Measurements from ENCODE around the gene AK8.

AK8 gene

GRCh38 chr9:132887181-132888120 is 9.4 kb upstream of the AK8 start:
- WGBS (ENCODE audit: insufficient coverage), result 99% methylated on average over 15 of the region's 18 CpGs
- no peak for DNase-seq
- ChIA-PET CTCF (interaction anchor here (1.6 kb wide), 1 partner anchor 8 kb away, joined by 6 read pairs; no protein-coding TSS in a partner anchor), POLR2A (no interaction called here)
- Histone ChIP-seq H3K9me3 (ENCODE audit: control extremely low read depth in 1 of 5, control insufficient read depth in 4 of 5, insufficient read depth in 2 of 5, low read depth in 1 of 5, low read length in 4 of 5) (no peaks in the 10 kb centered on the region), H3K4me1 (ENCODE audit: control extremely low read depth in 1 of 4, control insufficient read depth in 4 of 4, insufficient read depth in 4 of 4, low read length in 3 of 4) (peaks cover 1 to 30% (median 26%) of the 10 kb centered on the region in 4 experiments), H3K27ac (ENCODE audit: insufficient read depth in 1 of 2, low read depth in 1 of 2, low read length in 2 of 2, poor library complexity in 1 of 2, severe bottlenecking in 2 of 2) (no peak overlapping the region), H3K36me3 (ENCODE audit: control insufficient read depth in 4 of 4, insufficient read depth in 4 of 4, low read length in 3 of 4) (peaks cover 0 to 14% (median 9%) of the 10 kb centered on the region in 4 experiments), H3K4me3 (ENCODE audit: control insufficient read depth in 1 of 7, extremely low read depth in 1 of 7, insufficient read depth in 4 of 7, low read depth in 2 of 7, low read length in 6 of 7) (no peak overlapping the region), H3K27me3 (replicated peaks in 2 of 5; ENCODE audit: control insufficient read depth in 4 of 5, insufficient read depth in 5 of 5, low read length in 4 of 5) (no peaks in the 10 kb centered on the region)

DNA sequence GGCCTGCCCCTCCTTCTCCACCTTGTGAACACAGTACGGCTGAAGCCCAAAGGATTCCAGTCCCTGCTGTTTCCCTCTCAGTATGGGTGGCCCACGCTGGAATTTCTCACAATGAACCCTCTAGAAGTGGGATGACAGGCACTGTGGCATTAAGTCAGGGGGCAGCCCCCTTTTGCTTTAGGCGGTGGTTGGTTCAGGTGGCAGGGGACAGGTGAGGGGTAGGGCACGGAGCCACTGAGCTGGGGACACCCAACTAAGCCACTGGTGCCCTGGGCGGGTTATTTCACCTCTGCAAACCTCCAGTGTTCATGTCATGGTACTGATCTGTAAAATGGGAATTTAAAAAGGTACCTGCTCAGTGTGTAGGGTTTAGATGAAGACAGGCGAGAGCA is 8.2 kb upstream of the AK8 start:
- ChIA-PET POLR2A (no interaction called here), CTCF (interaction anchor here (1.2 to 1.6 kb wide), 4 partner anchors 9 to 37 kb away, joined by 3 to 6 read pairs (median 4); no protein-coding TSS in a partner anchor)
- DNase-seq, result no peak
- H3K27me3 ChIP-seq (replicated peaks in 2 of 5; ENCODE audit: control insufficient read depth in 4 of 5, insufficient read depth in 5 of 5, low read length in 4 of 5), result no peaks in the 10 kb centered on the region
- whole genome bisulfite sequencing (ENCODE audit: insufficient coverage), result 92% methylated on average over 3 of the region's 6 CpGs
- no peak overlapping the region for H3K4me3 ChIP-seq (ENCODE audit: control insufficient read depth in 1 of 7, extremely low read depth in 1 of 7, insufficient read depth in 4 of 7, low read depth in 2 of 7, low read length in 6 of 7)
- no peaks in the 10 kb centered on the region for H3K9me3 ChIP-seq (ENCODE audit: control extremely low read depth in 1 of 5, control insufficient read depth in 4 of 5, insufficient read depth in 2 of 5, low read depth in 1 of 5, low read length in 4 of 5)
- H3K36me3 ChIP-seq (ENCODE audit: control insufficient read depth in 4 of 4, insufficient read depth in 4 of 4, low read length in 3 of 4), result peaks cover 0 to 6% (median 4%) of the 10 kb centered on the region in 4 experiments
- H3K27ac ChIP-seq (ENCODE audit: insufficient read depth in 1 of 2, low read depth in 1 of 2, low read length in 2 of 2, poor library complexity in 1 of 2, severe bottlenecking in 2 of 2), result peak overlapping the region; percentile 55 to 76
- H3K4me1 ChIP-seq (ENCODE audit: control extremely low read depth in 1 of 4, control insufficient read depth in 4 of 4, insufficient read depth in 4 of 4, low read length in 3 of 4), result peaks cover 1 to 41% (median 37%) of the 10 kb centered on the region in 4 experiments

- no peaks in the 10 kb centered on the region for H3K27me3 ChIP-seq (replicated peaks in 2 of 5; ENCODE audit: control insufficient read depth in 4 of 5, insufficient read depth in 5 of 5, low read length in 4 of 5)
- peak overlapping the region in 1 of 7 experiments; percentile 14 for H3K4me3 ChIP-seq (ENCODE audit: control insufficient read depth in 1 of 7, extremely low read depth in 1 of 7, insufficient read depth in 4 of 7, low read depth in 2 of 7, low read length in 6 of 7)
- peak; percentile 75 to 95 (median 94) for DNase-seq
- WGBS (ENCODE audit: insufficient coverage), result 35% methylated on average over 7 of the region's 9 CpGs
- peak overlapping the region; percentile 55 to 76 for H3K27ac ChIP-seq (ENCODE audit: insufficient read depth in 1 of 2, low read depth in 1 of 2, low read length in 2 of 2, poor library complexity in 1 of 2, severe bottlenecking in 2 of 2)
- peaks cover 0 to 6% (median 2%) of the 10 kb centered on the region in 4 experiments for H3K36me3 ChIP-seq (ENCODE audit: control insufficient read depth in 4 of 4, insufficient read depth in 4 of 4, low read length in 3 of 4)
- H3K4me1 ChIP-seq (ENCODE audit: control extremely low read depth in 1 of 4, control insufficient read depth in 4 of 4, insufficient read depth in 4 of 4, low read length in 3 of 4), result peaks cover 1 to 43% (median 40%) of the 10 kb centered on the region in 4 experiments
- ChIA-PET POLR2A (interaction anchor here (0.6 kb wide), 1 partner anchor 486 kb away, joined by 3 read pairs; no protein-coding TSS in a partner anchor), CTCF (interaction anchor here (1.2 to 1.6 kb wide), 4 partner anchors 10 to 37 kb away, joined by 3 to 6 read pairs (median 4); no protein-coding TSS in a partner anchor)
- no peaks in the 10 kb centered on the region for H3K9me3 ChIP-seq (ENCODE audit: control extremely low read depth in 1 of 5, control insufficient read depth in 4 of 5, insufficient read depth in 2 of 5, low read depth in 1 of 5, low read length in 4 of 5)
Measured at GRCh38 chr9:132885720-132886333, 7.7 kb upstream of the AK8 start.

- H3K27ac ChIP-seq (ENCODE audit: insufficient read depth in 1 of 2, low read depth in 1 of 2, low read length in 2 of 2, poor library complexity in 1 of 2, severe bottlenecking in 2 of 2), result no peak overlapping the region
- H3K4me1 ChIP-seq (ENCODE audit: control extremely low read depth in 1 of 4, control insufficient read depth in 4 of 4, insufficient read depth in 4 of 4, low read length in 3 of 4), result peaks cover 1 to 60% (median 55%) of the 10 kb centered on the region in 4 experiments
- H3K27me3 ChIP-seq (replicated peaks in 2 of 5; ENCODE audit: control insufficient read depth in 4 of 5, insufficient read depth in 5 of 5, low read length in 4 of 5), result no peaks in the 10 kb centered on the region
- ChIA-PET POLR2A (no interaction called here), CTCF (interaction anchor here (2.4 kb wide), 1 partner anchor 17 kb away, joined by 7 read pairs; no protein-coding TSS in a partner anchor)
- H3K4me3 ChIP-seq (ENCODE audit: control insufficient read depth in 1 of 7, extremely low read depth in 1 of 7, insufficient read depth in 4 of 7, low read depth in 2 of 7, low read length in 6 of 7), result no peak overlapping the region
- no peaks in the 10 kb centered on the region for H3K9me3 ChIP-seq (ENCODE audit: control extremely low read depth in 1 of 5, control insufficient read depth in 4 of 5, insufficient read depth in 2 of 5, low read depth in 1 of 5, low read length in 4 of 5)
- peaks cover 0 to 6% (median 0%) of the 10 kb centered on the region in 4 experiments for H3K36me3 ChIP-seq (ENCODE audit: control insufficient read depth in 4 of 4, insufficient read depth in 4 of 4, low read length in 3 of 4)
- DNase-seq, result no peak
- 97% methylated on average over 20 of the region's 27 CpGs for WGBS (ENCODE audit: insufficient coverage)
Measured at GRCh38 chr9:132883349-132884294, 5.5 kb upstream of the AK8 start.

- Histone ChIP-seq H3K36me3 (ENCODE audit: control insufficient read depth in 4 of 4, insufficient read depth in 4 of 4, low read length in 3 of 4) (peaks cover 0 to 2% (median 0%) of the 10 kb centered on the region in 4 experiments), H3K27me3 (replicated peaks in 2 of 5; ENCODE audit: control insufficient read depth in 4 of 5, insufficient read depth in 5 of 5, low read length in 4 of 5) (no peaks in the 10 kb centered on the region), H3K9me3 (ENCODE audit: control extremely low read depth in 1 of 5, control insufficient read depth in 4 of 5, insufficient read depth in 2 of 5, low read depth in 1 of 5, low read length in 4 of 5) (no peaks in the 10 kb centered on the region), H3K27ac (ENCODE audit: insufficient read depth in 1 of 2, low read depth in 1 of 2, low read length in 2 of 2, poor library complexity in 1 of 2, severe bottlenecking in 2 of 2) (no peak overlapping the region), H3K4me1 (ENCODE audit: control extremely low read depth in 1 of 4, control insufficient read depth in 4 of 4, insufficient read depth in 4 of 4, low read length in 3 of 4) (peaks cover 1 to 65% (median 57%) of the 10 kb centered on the region in 4 experiments), H3K4me3 (ENCODE audit: control insufficient read depth in 1 of 7, extremely low read depth in 1 of 7, insufficient read depth in 4 of 7, low read depth in 2 of 7, low read length in 6 of 7) (no peak overlapping the region)
- DNase-seq, result no peak
- POLR2A ChIA-PET, result no interaction called here
- CTCF ChIA-PET, result interaction anchor here (0.9 to 2.4 kb wide), 2 partner anchors 18 to 78 kb away, joined by 3 to 7 read pairs; no protein-coding TSS in a partner anchor
- WGBS (ENCODE audit: insufficient coverage), result 100% methylated on average over 6 of the region's 6 CpGs
Measured at GRCh38 chr9:132882616-132883015, 4.5 kb upstream of the AK8 start.

GRCh38 chr9:132881826-132882225 is 3.7 kb upstream of the AK8 start:
- H3K27ac ChIP-seq (ENCODE audit: insufficient read depth in 1 of 2, low read depth in 1 of 2, low read length in 2 of 2, poor library complexity in 1 of 2, severe bottlenecking in 2 of 2), result no peak overlapping the region

More at GRCh38 chr9:132881826-132882225, 3.7 kb upstream of the AK8 start:
- H3K27me3 ChIP-seq (replicated peaks in 2 of 5; ENCODE audit: control insufficient read depth in 4 of 5, insufficient read depth in 5 of 5, low read length in 4 of 5), result peaks cover 0 to 3% (median 0%) of the 10 kb centered on the region in 5 experiments
- WGBS (ENCODE audit: insufficient coverage), result 15% methylated on average over 3 of the region's 6 CpGs
- no peaks in the 10 kb centered on the region for H3K9me3 ChIP-seq (ENCODE audit: control extremely low read depth in 1 of 5, control insufficient read depth in 4 of 5, insufficient read depth in 2 of 5, low read depth in 1 of 5, low read length in 4 of 5)
- peaks cover 0 to 2% (median 0%) of the 10 kb centered on the region in 4 experiments for H3K36me3 ChIP-seq (ENCODE audit: control insufficient read depth in 4 of 4, insufficient read depth in 4 of 4, low read length in 3 of 4)
- peak overlapping the region in 2 of 7 experiments; percentile 7 to 50 for H3K4me3 ChIP-seq (ENCODE audit: control insufficient read depth in 1 of 7, extremely low read depth in 1 of 7, insufficient read depth in 4 of 7, low read depth in 2 of 7, low read length in 6 of 7)
- ChIA-PET POLR2A (no interaction called here), CTCF (interaction anchor here (0.9 kb wide), 1 partner anchor 78 kb away, joined by 3 read pairs; no protein-coding TSS in a partner anchor)
- H3K4me1 ChIP-seq (ENCODE audit: control extremely low read depth in 1 of 4, control insufficient read depth in 4 of 4, insufficient read depth in 4 of 4, low read length in 3 of 4), result peaks cover 1 to 69% (median 58%) of the 10 kb centered on the region in 4 experiments
- DNase-seq, result peak in 2 of 3 donors; percentile 46 to 57

Measured in common myeloid progenitor, CD34-positive (primary cell).